Calu3 (cell line): ENCODE measurements around the gene FGF3. TPM values are rescaled to one million over a fixed set of nuclear protein-coding genes. Genes with fewer than 3 reads are reported as not detected.

Experiments
- BruUV-seq: library from RNA; stranded (reverse); fragments of 400-500 nt; replicated peaks from 2 replicates; lab custom pipeline; 2021; lab: Mats Ljungman, UMichigan
- CTCF ChIA-PET: fragments of 300-600 bp; sonication (Branson Sonifier 250); formaldehyde crosslinking; loops from one replicate; lab custom pipeline; 2022; ENCODE audit warnings: antibody characterized with exemption; lab: Charles Lee
- DNase-seq: peaks from one replicate; pipeline ENCODE4 v3.0.0; 2022
- H3K27ac Mint-ChIP-seq: one replicate; pipeline ENCODE4 v1.8.0; 2022; ENCODE audit warnings: mixed read lengths; ENCODE audit not compliant: unreplicated experiment
- H3K27me3 Mint-ChIP-seq: one replicate; pipeline ENCODE4 v1.8.0; 2022; ENCODE audit warnings: mixed read lengths; ENCODE audit not compliant: unreplicated experiment
- H3K36me3 Mint-ChIP-seq: one replicate; pipeline ENCODE4 v1.8.0; 2022; ENCODE audit warnings: mild to moderate bottlenecking, moderate library complexity, mixed read lengths; ENCODE audit not compliant: insufficient read depth, unreplicated experiment
- H3K4me1 Mint-ChIP-seq: one replicate; pipeline ENCODE4 v1.8.0; 2022; ENCODE audit warnings: mild to moderate bottlenecking, low read depth, mixed read lengths; ENCODE audit not compliant: unreplicated experiment
- H3K4me3 Mint-ChIP-seq: one replicate; pipeline ENCODE4 v1.8.0; 2022; ENCODE audit warnings: mild to moderate bottlenecking, low read depth, moderate library complexity, mixed read lengths; ENCODE audit not compliant: unreplicated experiment
- H3K9me3 Mint-ChIP-seq: one replicate; pipeline ENCODE4 v1.8.0; 2022; ENCODE audit warnings: low read depth, mixed read lengths; ENCODE audit not compliant: unreplicated experiment
- intact Hi-C: fragments of 100-400 bp; cut with micrococcal nuclease; formaldehyde crosslinking; loops from one replicate; pipeline ENCODE4 v1.10.0; 2022; ENCODE audit not compliant: unreplicated experiment
- total RNA-seq: library from RNA; stranded (reverse); gene quantifications from 2 replicates; pipeline ENCODE4 v1.2.3, GENCODE V29; 2022
- TF ChIP-seq, protein P1 (sequence below): fragments of 200-600 bp; IDR thresholded peaks from one replicate; pipeline ENCODE4 v1.8.0; 2022; ENCODE audit warnings: antibody characterized with exemption; ENCODE audit not compliant: unreplicated experiment

The FGF3 gene
- total RNA-seq, 1 experiment from 2014 or later, result not detected

DNA sequence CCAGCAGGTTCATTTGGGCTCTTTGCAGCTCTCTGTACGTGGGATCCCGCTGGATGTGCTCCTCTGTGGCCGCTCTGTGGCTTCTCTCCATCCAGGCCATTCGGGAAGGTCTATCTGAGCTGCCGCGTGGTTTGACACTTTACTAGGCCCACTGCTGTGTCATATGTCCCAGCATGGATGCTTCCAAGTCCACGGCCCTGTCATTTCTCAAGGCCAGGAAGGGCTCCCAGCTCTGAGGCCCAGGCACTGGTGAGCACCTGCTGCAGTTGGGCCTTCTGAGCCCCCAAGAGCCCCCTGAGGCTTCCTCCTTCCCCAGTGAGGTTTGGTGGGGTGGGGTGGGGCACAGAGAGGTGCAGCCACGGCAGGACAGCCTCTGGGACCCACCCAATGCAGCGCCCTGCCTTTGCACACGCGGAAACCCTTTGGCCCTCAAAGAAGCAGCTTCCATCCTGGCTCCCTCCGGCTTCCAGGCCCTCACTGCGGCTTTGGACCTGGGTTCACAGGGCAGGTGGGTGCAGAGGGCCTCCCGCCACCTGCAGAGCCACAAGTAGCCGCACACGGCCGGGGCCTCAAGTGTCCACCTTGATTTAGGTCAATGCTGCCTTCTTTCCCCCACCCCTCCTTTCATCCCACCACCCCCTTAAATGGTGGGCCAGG, 44.5 kb upstream of the FGF3 start:
- DNase-seq, result no peak
- Mint-ChIP-seq H3K27ac (no peak overlapping the region), H3K9me3 (no peaks in the 10 kb centered on the region), H3K36me3 (peaks cover 4% of the 10 kb centered on the region), H3K27me3 (peaks cover 24% of the 10 kb centered on the region), H3K4me1 (peaks cover 12% of the 10 kb centered on the region), H3K4me3 (no peak overlapping the region)
- intact Hi-C loops, result no loop called here
- TF ChIP-seq, protein P1, sequence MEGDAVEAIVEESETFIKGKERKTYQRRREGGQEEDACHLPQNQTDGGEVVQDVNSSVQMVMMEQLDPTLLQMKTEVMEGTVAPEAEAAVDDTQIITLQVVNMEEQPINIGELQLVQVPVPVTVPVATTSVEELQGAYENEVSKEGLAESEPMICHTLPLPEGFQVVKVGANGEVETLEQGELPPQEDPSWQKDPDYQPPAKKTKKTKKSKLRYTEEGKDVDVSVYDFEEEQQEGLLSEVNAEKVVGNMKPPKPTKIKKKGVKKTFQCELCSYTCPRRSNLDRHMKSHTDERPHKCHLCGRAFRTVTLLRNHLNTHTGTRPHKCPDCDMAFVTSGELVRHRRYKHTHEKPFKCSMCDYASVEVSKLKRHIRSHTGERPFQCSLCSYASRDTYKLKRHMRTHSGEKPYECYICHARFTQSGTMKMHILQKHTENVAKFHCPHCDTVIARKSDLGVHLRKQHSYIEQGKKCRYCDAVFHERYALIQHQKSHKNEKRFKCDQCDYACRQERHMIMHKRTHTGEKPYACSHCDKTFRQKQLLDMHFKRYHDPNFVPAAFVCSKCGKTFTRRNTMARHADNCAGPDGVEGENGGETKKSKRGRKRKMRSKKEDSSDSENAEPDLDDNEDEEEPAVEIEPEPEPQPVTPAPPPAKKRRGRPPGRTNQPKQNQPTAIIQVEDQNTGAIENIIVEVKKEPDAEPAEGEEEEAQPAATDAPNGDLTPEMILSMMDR, result no peak
- no TSS peak for BruUV-seq
- CTCF ChIA-PET, result no interaction called here

GRCh38 chr11:69862797-69863543, 43.8 kb upstream of the FGF3 start:
- H3K36me3 Mint-ChIP-seq, result peaks cover 4% of the 10 kb centered on the region
- H3K27ac Mint-ChIP-seq, result no peak overlapping the region
- no peak for DNase-seq
- no peak overlapping the region for H3K4me3 Mint-ChIP-seq
- peaks cover 24% of the 10 kb centered on the region for H3K27me3 Mint-ChIP-seq
- no peaks in the 10 kb centered on the region for H3K9me3 Mint-ChIP-seq
- peaks cover 10% of the 10 kb centered on the region for H3K4me1 Mint-ChIP-seq
- intact Hi-C loops, result no loop called here
- TF ChIP-seq, protein P1, result no peak
- CTCF ChIA-PET, result no interaction called here
- no TSS peak for BruUV-seq

GRCh38 chr11:69862331-69862771, 43.1 kb upstream of the FGF3 start:
- Mint-ChIP-seq H3K27me3 (peaks cover 24% of the 10 kb centered on the region), H3K4me3 (no peak overlapping the region), H3K4me1 (peaks cover 8% of the 10 kb centered on the region), H3K9me3 (no peaks in the 10 kb centered on the region), H3K27ac (no peak overlapping the region), H3K36me3 (peaks cover 4% of the 10 kb centered on the region)
- TF ChIP-seq, protein P1, result no peak
- no TSS peak for BruUV-seq
- no peak for DNase-seq
- intact Hi-C loops, result no loop called here
- CTCF ChIA-PET, result no interaction called here

DNA sequence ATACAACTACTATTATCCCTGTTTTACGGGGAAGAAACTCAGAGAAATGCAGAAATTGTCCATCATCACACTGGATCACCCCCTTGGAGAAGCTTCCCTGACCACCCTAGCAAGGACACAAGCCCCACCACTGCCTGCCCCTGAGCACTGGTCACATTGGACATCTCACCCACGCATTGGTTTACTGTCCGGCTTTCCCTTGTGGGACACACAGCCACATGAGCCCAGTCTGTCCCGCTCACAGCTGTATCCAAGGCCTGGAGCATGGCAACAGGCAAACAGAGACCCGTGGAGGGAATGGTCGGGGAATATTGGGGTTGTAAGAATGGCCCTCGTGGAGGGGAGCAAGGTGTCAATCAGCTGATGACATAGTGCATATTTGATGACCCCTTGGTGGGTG, 42.7 kb upstream of the FGF3 start:
- Mint-ChIP-seq H3K27ac (no peak overlapping the region), H3K36me3 (peaks cover 4% of the 10 kb centered on the region), H3K4me3 (no peak overlapping the region), H3K4me1 (peaks cover 9% of the 10 kb centered on the region), H3K9me3 (no peaks in the 10 kb centered on the region), H3K27me3 (peaks cover 24% of the 10 kb centered on the region)
- no peak for DNase-seq
- intact Hi-C loops, result no loop called here
- TF ChIP-seq, protein P1, result no peak
- no TSS peak for BruUV-seq
- CTCF ChIA-PET, result no interaction called here
